ENCODE results near the gene XPO6. TPM values are rescaled to one million over a fixed set of nuclear protein-coding genes. Genes with fewer than 3 reads are reported as not detected.

Gene XPO6
- total and polyA plus RNA-seq, 2 of the 13 experiments (the other 11 are each of a cell fraction or from before 2014, with no cell fraction given): 109 to 129 TPM

DNA sequence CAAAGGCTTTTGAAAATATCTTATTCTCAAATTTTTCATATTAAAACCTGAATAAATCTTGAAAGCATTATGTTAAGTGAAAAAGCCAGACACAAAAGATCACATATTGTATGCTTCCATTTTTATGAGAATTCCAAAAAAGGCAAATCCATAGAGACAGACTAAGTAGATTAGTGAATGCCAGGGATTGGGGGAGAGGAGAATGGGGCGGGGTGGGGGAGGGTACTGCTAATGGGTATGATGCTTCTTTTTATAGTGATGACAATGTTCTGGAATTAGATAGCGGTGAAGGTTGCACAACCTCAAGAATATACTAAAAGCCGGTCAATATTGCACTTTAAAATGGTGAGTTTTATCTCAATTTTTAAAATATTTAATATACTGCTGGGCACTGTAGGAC lies 44.0 kb downstream of the XPO6 start:
- Histone ChIP-seq H3K27ac (ENCODE audit: extremely low read length, insufficient read depth, low read length) (no peak overlapping the region), H3K4me1 (ENCODE audit: insufficient read depth, low read length) (peaks cover 10% of the 10 kb centered on the region), H2AFZ (ENCODE audit: low read length) (no peak overlapping the region), H3K4me2 (ENCODE audit: low read depth, low read length) (no peak overlapping the region), H3K27me3 (ENCODE audit: control insufficient read depth in 1 of 2, insufficient read depth in 2 of 2, low read length in 2 of 2) (no peaks in the 10 kb centered on the region), H3K79me2 (ENCODE audit: insufficient read depth, low read length) (peaks cover under 1% of the 10 kb centered on the region), H3K9me3 (ENCODE audit: low read length) (no peaks in the 10 kb centered on the region), H3K36me3 (replicated peaks in 1 of 2; ENCODE audit: control insufficient read depth in 1 of 2, insufficient read depth in 2 of 2, low read length in 2 of 2) (peaks cover 33 to 69% of the 10 kb centered on the region in 2 experiments), H4K20me1 (ENCODE audit: insufficient read depth, low read length) (no peaks in the 10 kb centered on the region), H3K9ac (ENCODE audit: insufficient read depth, low read depth, low read length) (no peak overlapping the region), H3K4me3 (replicated peaks in 1 of 3; ENCODE audit: insufficient read depth in 1 of 3, low read depth in 2 of 3, low read length in 3 of 3) (no peak overlapping the region)
- DNase-seq (ENCODE audit: low spot score): no peak
- ATAC-seq: no peak
- WGBS (ENCODE audit: low lambda C conversion rate): 97% methylated on average over 3 of the region's 3 CpGs
- FAIRE-seq: no peak
- in situ Hi-C loops (cut with HindIII; ENCODE audit: extremely low pct_ligation_motif_present, low pct_unique_long_range_greater_than_20kb): no loop called here
- intact Hi-C loops (cut with micrococcal nuclease; ENCODE audit: unreplicated experiment): no loop called here
- no TSS peak for BruUV-seq (replicated peaks)
- CTCF ChIA-PET (ENCODE audit: low intra/inter-chr PET ratio, low total read pairs): no interaction called here
- POLR2A ChIA-PET: no interaction called here
- TF ChIP-seq ZNF383 (CRISPR knock-in tag; IDR thresholded peaks at IDR 0.05; ENCODE audit: borderline replicate concordance) (no peak), HNRNPK (IDR thresholded peaks at IDR 0.05; ENCODE audit: low read depth, low read length, poor library complexity, severe bottlenecking) (peak; percentile 66)

- peaks cover 10% of the 10 kb centered on the region for H3K4me1 ChIP-seq (ENCODE audit: insufficient read depth, low read length)
These were observed 44.5 kb downstream of the XPO6 start for GRCh38 chr16:28167221-28167620.

More at GRCh38 chr16:28167221-28167620, 44.5 kb downstream of the XPO6 start:
- BruUV-seq (replicated peaks): no TSS peak
- Histone ChIP-seq H3K9me3 (ENCODE audit: low read length) (no peaks in the 10 kb centered on the region), H3K4me2 (ENCODE audit: low read depth, low read length) (no peak overlapping the region), H3K36me3 (replicated peaks in 1 of 2; ENCODE audit: control insufficient read depth in 1 of 2, insufficient read depth in 2 of 2, low read length in 2 of 2) (peaks cover 32 to 65% of the 10 kb centered on the region in 2 experiments), H3K9ac (ENCODE audit: insufficient read depth, low read depth, low read length) (no peak overlapping the region), H2AFZ (ENCODE audit: low read length) (no peak overlapping the region), H3K27ac (ENCODE audit: extremely low read length, insufficient read depth, low read length) (no peak overlapping the region), H3K4me3 (replicated peaks in 1 of 3; ENCODE audit: insufficient read depth in 1 of 3, low read depth in 2 of 3, low read length in 3 of 3) (no peak overlapping the region), H3K79me2 (ENCODE audit: insufficient read depth, low read length) (peaks cover under 1% of the 10 kb centered on the region), H3K27me3 (ENCODE audit: control insufficient read depth in 1 of 2, insufficient read depth in 2 of 2, low read length in 2 of 2) (no peaks in the 10 kb centered on the region), H4K20me1 (ENCODE audit: insufficient read depth, low read length) (no peaks in the 10 kb centered on the region)
- in situ Hi-C loops (cut with HindIII; ENCODE audit: extremely low pct_ligation_motif_present, low pct_unique_long_range_greater_than_20kb) (no loop called here), intact Hi-C loops (cut with micrococcal nuclease; ENCODE audit: unreplicated experiment) (no loop called here)
- ChIA-PET CTCF (ENCODE audit: low intra/inter-chr PET ratio, low total read pairs) (no interaction called here), POLR2A (no interaction called here)
- no peak for TF ChIP-seq HNRNPH1 (optimal IDR thresholded peaks at IDR 0.05; ENCODE audit: low read depth, low read length)
- TF ChIP-seq SETDB1 (CRISPR knock-in tag; IDR thresholded peaks at IDR 0.05; ENCODE audit: borderline replicate concordance): no peak
- no peak for TF ChIP-seq PITX1 (CRISPR knock-in tag; IDR thresholded peaks at IDR 0.05)
- no peak for TF ChIP-seq TFAP4 (IDR thresholded peaks at IDR 0.05; ENCODE audit: borderline replicate concordance, low read depth)
- TF ChIP-seq ZNF232 (CRISPR knock-in tag; IDR thresholded peaks at IDR 0.05; ENCODE audit: borderline replicate concordance): no peak
- TF ChIP-seq ZSCAN20 (CRISPR knock-in tag; IDR thresholded peaks at IDR 0.05; ENCODE audit: borderline replicate concordance): no peak
- DNase-seq (ENCODE audit: low spot score): no peak
- 96% methylated on average over 7 of the region's 7 CpGs for WGBS (ENCODE audit: low lambda C conversion rate)
- ATAC-seq: no peak
- no peak for FAIRE-seq
